KOPT-K1 (cell line): ENCODE data around the gene MYBPC2.

Experiments
- H3K27ac ChIP-seq: fragments of 200-600 bp; sonication (generic); 2 replicates; pipeline ENCODE4 v1.5.1; 2016; ENCODE audit warnings: antibody characterized with exemption, mild to moderate bottlenecking, low read depth, low read length; ENCODE audit not compliant: poor library complexity, severe bottlenecking
- H3K36me3 ChIP-seq: fragments of 200-600 bp; sonication (generic); 2 replicates; pipeline ENCODE4 v1.5.1; 2017; ENCODE audit warnings: antibody characterized with exemption, mild to moderate bottlenecking, low read length, moderate library complexity; ENCODE audit not compliant: insufficient read depth
- H3K9me3 ChIP-seq: fragments of 200-600 bp; sonication (generic); 2 replicates; pipeline ENCODE4 v1.5.1; 2017; ENCODE audit warnings: antibody characterized with exemption, low read length, mild to moderate bottlenecking; ENCODE audit not compliant: insufficient read depth, poor library complexity, severe bottlenecking

The MYBPC2 gene

DNA sequence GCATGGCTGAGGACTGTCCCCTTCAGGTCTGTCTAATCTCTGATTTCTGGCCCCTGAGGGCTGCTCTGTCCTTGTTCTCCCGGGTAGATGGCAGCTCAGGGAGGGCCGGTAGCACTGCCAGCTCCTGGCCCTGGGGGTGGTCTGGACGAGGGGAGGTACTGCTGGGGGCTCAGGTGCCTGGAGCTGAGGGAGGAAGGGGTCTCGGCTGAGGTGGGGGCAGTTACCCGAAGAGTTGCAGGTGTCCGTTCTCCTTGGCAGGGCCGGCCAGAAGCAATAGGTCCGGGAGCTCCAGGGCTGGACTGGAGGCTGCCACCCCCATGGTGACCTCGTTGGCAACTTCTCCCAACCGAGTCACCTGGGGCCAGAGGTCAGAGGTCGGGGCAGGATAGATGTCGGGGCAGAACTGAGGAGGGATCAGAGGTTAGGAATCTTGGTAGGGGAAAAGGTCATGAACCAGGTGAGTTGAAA lies 42.4 kb downstream of the MYBPC2 start:
- peaks cover 19% of the 10 kb centered on the region for H3K36me3 ChIP-seq
- no peak overlapping the region for H3K27ac ChIP-seq
- no peaks in the 10 kb centered on the region for H3K9me3 ChIP-seq

DNA sequence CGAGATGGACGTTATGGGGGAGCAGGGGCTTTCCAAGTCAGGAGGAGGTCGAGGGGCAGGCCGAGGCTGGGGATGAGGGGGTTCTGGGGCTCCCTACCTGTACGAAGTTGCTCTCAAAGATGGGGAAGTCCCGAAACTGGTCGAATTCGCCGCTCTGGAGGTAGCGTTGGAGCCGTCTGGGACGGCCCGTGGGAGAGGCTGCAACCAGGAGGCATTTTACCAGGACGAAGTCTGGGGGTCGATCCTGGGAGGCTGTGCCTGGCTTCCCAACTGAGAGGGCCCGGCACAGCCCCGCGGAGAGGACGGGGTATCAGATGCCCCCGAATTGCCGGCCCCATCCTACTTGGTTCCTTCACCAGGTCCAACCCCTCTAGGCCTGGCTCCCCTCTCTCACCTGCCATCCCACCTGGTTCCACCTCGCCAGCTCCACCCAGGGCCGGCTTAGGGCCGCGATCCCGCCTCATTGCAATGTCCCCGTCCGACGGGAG lies 43.1 kb downstream of the MYBPC2 start:
- Histone ChIP-seq H3K9me3 (no peaks in the 10 kb centered on the region), H3K36me3 (peaks cover 26% of the 10 kb centered on the region), H3K27ac (no peak overlapping the region)

DNA sequence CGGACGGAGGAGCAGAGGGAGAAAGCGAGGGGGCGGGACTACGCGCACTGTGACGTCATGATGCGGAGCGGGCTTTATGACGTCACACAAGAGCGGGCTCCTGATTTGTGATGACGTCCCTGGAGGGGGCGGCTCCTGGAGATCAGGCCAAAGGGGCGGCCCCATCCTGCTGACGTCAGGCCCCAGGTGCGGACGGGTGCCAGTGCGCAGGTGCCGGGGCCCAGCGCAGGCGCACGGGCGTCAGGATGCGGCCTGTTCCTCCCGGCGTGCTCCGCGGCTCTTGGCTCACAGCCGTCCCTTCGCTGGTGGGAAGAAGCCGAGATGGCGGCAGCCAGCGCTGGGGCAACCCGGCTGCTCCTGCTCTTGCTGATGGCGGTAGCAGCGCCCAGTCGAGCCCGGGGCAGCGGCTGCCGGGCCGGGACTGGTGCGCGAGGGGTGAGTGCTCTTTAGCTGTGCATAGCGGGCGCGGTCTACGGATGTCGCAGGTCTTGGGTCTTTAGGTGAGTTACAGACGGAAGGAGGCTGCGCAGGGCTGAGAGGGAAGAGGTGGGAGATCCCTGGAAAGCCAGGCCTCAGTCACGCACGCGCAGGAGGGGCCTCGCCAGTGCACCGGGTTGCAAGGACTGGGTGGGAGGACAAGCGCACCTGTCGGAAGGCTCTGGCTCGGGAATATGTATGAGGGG lies 43.7 kb downstream of the MYBPC2 start, which contains the start of the genes EMC10 and GARIN5A:
EMC10 (plus strand) TSS at position 284 of the 683 bp plus-strand sequence; CDS start at position 322, 38 bp downstream.
GARIN5A (minus strand) TSS at position 625 of the 683 bp plus-strand sequence; CDS start at position 165, 460 bp downstream.
- Histone ChIP-seq H3K36me3 (peaks cover 32% of the 10 kb centered on the region), H3K27ac (peak within 1 kb of the TSS; percentile 68), H3K9me3 (no peaks in the 10 kb centered on the region)

DNA sequence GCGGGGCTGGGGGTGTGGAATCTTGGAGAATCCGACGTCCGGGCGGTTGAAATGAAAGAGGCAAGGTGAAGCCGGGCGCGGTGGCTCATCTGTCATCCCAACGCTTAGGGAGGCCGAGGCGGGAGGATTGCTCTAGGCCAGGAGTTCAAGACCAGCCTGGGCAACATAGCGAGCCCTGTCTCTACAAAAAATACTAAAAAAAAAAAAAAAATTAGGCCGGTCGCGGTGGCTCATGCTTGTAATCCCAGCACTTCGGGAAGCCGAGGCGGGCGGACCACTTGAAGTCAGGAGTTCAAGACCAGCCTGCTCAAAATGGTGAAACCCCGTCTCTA lies 44.2 kb downstream of the MYBPC2 start:
- Histone ChIP-seq H3K36me3 (peaks cover 37% of the 10 kb centered on the region), H3K9me3 (no peaks in the 10 kb centered on the region), H3K27ac (peak overlapping the region; percentile 68)

DNA sequence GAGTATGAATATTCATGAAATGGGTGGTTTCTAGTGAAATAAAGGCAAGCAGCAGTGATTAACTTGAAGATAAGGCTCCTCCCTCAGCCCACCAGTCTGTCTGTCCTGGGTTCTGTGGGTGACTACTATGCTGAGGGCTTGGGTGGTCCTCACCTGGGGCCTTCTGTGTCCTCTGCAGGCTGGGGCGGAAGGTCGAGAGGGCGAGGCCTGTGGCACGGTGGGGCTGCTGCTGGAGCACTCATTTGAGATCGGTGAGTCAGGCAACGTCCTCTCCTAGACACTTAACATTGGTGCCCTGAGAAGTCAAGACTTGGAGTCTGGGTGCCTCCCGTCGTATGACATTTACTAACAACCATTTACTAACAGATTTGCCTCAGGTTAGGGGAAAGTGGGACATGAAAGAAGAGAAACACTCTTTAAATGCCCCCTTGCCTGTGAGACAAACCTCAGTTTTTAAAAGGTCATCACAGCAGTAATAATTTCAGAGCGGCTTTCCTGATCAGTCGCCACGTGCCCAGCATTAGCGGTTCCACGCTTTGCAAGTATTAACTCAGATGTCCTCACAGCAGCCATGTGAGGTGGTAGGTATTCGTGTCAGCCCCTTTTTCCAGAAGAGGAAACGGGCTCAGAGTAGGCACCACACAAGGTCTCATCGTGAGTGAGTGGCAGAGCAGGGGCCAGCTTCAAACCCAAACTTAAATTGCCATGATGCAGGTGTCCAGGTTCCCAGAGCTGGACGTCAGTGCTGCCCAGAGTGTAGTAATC lies 45.2 kb downstream of the MYBPC2 start:
- H3K9me3 ChIP-seq, result no peaks in the 10 kb centered on the region
- peaks cover 46% of the 10 kb centered on the region for H3K36me3 ChIP-seq
- no peak overlapping the region for H3K27ac ChIP-seq

DNA sequence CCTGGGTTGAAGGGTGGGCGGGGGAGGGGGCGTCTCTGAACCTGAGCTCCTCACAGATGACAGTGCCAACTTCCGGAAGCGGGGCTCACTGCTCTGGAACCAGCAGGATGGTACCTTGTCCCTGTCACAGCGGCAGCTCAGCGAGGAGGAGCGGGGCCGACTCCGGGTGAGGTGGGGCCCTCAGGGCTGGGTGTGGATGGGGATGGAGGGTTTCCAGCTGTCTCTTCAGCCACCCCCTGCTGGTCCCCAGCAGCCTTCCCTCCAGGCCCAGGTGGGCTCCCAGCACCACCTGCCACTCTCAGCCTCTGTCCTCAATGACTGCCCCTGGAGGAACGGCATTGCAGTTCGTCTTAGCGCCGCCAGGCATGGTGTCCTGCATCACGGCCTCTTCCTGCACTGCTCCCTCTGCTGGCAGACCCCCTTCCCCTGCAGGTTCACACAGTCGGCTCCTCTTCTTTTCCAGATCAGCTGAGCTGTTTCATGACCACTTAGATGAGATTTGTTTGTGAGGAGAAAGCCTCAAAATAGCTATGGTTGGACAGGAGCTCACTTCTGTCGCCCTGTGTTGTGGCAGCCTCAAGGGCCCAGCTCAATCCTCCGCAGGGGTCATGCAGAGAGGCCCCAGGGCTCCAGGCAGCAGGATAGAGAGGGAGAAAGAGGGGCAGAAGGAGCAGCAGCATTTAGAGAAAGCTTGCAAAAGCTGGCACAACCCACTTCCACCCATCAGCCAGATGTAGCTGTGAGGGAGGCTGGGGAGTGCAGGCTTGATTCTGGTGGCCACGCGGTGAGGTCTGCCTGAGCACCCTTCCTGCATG lies 46.4 kb downstream of the MYBPC2 start:
- H3K36me3 ChIP-seq, result peaks cover 58% of the 10 kb centered on the region
- no peak overlapping the region for H3K27ac ChIP-seq

DNA sequence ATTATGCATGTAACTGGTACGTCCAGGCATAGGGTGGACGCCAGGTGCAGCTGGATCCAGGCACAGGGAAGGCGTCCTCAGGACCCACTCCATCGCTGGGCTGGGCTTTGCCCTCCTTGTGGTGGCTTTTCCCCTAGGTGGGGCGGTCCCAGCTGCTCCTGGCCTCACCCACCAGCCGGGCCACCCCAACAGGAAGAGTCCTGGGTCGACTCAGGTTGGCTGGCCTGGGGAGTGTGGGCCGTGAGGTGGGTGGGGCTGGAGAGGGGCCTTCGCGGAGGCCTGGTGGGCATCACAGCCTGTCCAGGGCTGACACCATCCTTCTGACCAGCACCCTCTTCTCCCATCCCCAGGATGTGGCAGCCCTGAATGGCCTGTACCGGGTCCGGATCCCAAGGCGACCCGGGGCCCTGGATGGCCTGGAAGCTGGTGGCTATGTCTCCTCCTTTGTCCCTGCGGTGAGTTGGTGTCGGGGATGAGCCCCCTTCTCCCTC lies 47.1 kb downstream of the MYBPC2 start:
- no peaks in the 10 kb centered on the region for H3K9me3 ChIP-seq
- H3K27ac ChIP-seq, result no peak overlapping the region
- H3K36me3 ChIP-seq, result peaks cover 65% of the 10 kb centered on the region

More for the DNA sequence above, 46.4 kb downstream of the MYBPC2 start:
- H3K9me3 ChIP-seq, result no peaks in the 10 kb centered on the region

DNA sequence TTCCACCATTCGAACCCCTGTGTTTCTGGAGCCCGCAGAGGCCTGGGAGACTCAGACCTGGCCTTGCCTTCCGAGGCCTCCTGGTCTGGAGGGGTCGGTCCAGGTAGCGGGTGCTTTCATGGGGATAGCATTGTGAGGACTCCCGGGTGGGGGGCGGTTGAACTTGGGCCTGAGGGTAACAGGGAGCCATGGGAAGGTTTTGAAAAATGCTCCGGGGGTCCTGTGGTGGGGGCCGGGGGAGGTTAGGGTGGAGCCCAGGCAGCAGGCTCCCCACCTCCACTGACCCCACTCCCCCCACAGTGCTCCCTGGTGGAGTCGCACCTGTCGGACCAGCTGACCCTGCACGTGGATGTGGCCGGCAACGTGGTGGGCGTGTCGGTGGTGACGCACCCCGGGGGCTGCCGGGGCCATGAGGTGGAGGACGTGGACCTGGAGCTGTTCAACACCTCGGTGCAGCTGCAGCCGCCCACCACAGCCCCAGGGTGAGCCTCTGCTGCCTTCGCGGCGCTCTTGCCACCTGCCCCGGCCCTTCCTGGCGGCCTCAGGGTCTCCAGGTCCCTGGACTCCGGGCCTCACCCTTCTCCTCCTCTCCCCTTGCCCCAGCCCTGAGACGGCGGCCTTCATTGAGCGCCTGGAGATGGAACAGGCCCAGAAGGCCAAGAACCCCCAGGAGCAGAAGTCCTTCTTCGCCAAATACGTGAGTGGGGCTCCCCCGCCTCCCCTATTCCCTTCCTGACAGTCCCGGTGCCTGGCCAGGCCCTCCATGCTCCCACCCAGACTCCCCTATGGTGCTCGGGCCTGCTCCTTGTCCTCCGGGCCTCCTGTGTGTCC lies 47.8 kb downstream of the MYBPC2 start:
- Histone ChIP-seq H3K36me3 (peaks cover 72% of the 10 kb centered on the region), H3K27ac (no peak overlapping the region)

DNA sequence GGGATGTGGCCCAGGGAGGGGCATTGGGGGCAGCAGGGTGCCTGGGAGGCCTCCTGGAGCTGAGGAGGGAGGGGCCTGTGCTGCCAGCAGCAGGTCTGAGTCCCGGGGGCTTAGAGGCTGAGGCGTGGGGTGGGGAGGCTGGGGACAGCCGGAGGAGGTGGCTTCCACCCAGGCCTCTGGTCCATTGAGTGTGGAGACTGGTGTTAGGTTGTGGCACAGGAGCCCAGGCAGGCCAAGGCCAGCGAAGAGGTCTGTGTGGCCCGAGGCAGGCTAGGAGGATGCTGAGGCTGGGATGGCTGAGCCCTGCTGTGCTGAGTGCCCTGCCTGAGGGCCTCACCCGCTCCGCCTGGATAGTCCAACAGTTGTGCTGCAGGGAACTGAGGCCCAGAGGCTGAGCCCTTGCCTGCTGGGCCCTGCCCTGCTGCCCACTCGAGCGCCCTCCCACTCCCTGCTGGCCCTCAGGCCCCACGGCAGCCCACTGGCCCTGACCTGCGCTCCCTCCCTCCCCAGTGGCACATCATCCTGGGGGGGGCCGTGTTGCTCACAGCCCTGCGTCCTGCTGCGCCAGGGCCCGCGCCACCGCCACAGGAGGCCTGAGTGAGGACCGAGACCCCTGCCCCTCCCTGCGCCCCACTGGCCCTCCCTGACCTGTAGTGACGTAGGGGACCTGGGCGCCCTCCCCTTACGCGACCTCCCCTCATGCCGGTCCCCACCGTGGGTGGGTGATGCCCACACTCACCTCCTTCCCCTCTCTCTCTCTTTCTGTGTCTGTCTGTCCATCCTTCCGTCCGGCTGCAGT lies 48.9 kb downstream of the MYBPC2 start:
- peaks cover 76% of the 10 kb centered on the region for H3K36me3 ChIP-seq
- no peak overlapping the region for H3K27ac ChIP-seq

More for the DNA sequence above, 47.8 kb downstream of the MYBPC2 start:
- H3K9me3 ChIP-seq, result peaks cover 2% of the 10 kb centered on the region

DNA sequence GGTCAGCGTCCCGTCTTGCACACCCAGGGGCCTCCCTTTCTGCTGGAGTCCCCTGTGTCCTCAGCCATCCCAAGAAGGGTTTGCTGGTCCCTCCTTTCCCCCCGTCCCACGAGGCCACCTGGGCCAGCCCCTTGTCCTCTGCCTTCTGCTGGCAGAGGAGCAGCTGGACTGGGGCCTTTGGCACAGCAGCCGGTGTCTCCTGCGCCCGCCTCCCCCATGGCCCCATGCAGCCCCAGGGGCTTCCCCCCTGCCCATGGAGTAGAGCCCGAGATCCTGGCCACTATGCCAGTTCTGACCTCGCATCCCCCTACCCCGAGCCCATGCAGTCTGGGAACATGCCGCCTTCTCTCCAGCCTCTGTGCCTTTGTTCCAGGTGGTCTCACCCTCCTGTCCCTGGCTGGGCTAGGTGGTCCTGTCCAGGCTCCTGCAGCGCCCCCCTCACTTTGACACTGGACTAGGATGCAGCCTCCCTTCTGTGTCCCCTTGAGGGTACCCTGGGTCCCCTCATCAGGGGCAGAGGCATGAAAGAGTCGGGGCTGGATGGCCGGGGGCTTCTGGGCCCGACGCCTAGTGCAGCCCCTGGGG lies 49.7 kb downstream of the MYBPC2 start:
- Histone ChIP-seq H3K36me3 (peaks cover 76% of the 10 kb centered on the region), H3K9me3 (peaks cover 14% of the 10 kb centered on the region), H3K27ac (no peak overlapping the region)

More for the DNA sequence above, 48.9 kb downstream of the MYBPC2 start:
- peaks cover 11% of the 10 kb centered on the region for H3K9me3 ChIP-seq

DNA sequence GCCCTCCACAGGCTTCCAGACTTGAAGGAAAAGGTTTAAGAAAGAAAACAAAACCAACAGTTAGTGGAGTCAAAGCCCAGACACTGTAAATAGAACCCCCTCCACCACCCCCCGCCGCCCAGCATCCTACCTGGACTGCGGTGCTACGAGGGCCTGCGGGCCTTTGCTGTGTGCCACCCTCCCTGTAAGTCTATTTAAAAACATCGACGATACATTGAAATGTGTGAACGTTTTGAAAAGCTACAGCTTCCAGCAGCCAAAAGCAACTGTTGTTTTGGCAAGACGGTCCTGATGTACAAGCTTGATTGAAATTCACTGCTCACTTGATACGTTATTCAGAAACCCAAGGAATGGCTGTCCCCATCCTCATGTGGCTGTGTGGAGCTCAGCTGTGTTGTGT lies 50.2 kb downstream of the MYBPC2 start:
- H3K36me3 ChIP-seq, result peaks cover 76% of the 10 kb centered on the region
- H3K27ac ChIP-seq, result no peak overlapping the region

DNA sequence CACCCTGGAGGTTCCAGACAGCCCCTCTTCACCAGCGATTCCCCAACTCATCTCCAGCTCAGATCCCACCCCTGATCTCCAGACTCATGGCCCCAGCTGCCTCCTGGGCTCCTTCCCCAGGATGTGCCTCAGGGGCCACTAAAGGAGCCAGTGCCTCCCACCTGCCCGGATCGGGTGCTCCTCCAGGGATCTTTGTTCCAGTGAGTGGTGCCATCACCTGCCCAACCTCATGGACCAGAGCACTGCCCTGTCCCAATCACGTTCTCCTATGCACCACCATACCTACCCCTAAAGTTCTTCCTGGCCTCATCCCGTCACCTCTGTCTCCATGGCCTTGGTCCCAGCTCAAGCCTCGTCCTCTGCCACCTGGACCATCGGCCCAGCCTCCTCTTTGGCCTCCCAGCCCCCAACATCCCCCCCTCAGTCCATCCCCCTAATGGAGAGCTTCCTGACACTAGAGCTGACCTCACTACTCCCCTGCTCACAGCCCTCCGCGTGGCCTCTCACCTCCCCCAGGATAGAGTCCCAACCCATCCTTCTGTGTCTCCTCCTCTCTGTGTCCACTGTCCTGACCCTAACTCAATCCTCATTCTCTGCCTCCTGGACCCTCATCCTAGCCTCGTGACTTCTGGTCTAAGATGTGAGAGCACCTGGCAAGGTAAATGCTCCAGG lies 52.7 kb downstream of the MYBPC2 start:
- peaks cover 14% of the 10 kb centered on the region for H3K9me3 ChIP-seq
- H3K27ac ChIP-seq, result no peak overlapping the region

More for the DNA sequence above, 50.2 kb downstream of the MYBPC2 start:
- H3K9me3 ChIP-seq, result peaks cover 14% of the 10 kb centered on the region

More for the DNA sequence above, 52.7 kb downstream of the MYBPC2 start:
- peaks cover 54% of the 10 kb centered on the region for H3K36me3 ChIP-seq
